Glutamatergic neuron (in vitro differentiated cells): ENCODE data around the gene HOXD8. TPM values are rescaled to one million over a fixed set of nuclear protein-coding genes. Genes with fewer than 3 reads are reported as not detected.

Experiments
- DNase-seq: peaks from one replicate; pipeline ENCODE4 v3.0.0; 2022
- H3K27ac Mint-ChIP-seq: one replicate; pipeline ENCODE4 v1.8.0; 2020; ENCODE audit warnings: mild to moderate bottlenecking, mixed read lengths, inconsistent platforms; ENCODE audit not compliant: unreplicated experiment
- H3K27me3 Mint-ChIP-seq: one replicate; pipeline ENCODE4 v1.8.0; 2020; ENCODE audit warnings: mild to moderate bottlenecking, moderate library complexity, mixed read lengths, inconsistent platforms; ENCODE audit not compliant: unreplicated experiment
- H3K36me3 Mint-ChIP-seq: one replicate; pipeline ENCODE4 v1.8.0; 2020; ENCODE audit warnings: mild to moderate bottlenecking, mixed read lengths, inconsistent platforms; ENCODE audit not compliant: unreplicated experiment
- H3K4me1 Mint-ChIP-seq: one replicate; pipeline ENCODE4 v1.8.0; 2020; ENCODE audit warnings: mild to moderate bottlenecking, low read depth, mixed read lengths, inconsistent platforms; ENCODE audit not compliant: unreplicated experiment
- H3K4me3 Mint-ChIP-seq: one replicate; pipeline ENCODE4 v1.8.0; 2020; ENCODE audit warnings: mild to moderate bottlenecking, mixed read lengths, inconsistent platforms; ENCODE audit not compliant: unreplicated experiment
- H3K9me3 Mint-ChIP-seq: one replicate; pipeline ENCODE4 v1.8.0; 2020; ENCODE audit warnings: mild to moderate bottlenecking, moderate library complexity, mixed read lengths, inconsistent platforms; ENCODE audit not compliant: unreplicated experiment
- CTCF ChIP-seq: fragments of 200-600 bp; sonication (generic); IDR thresholded peaks from one replicate; pipeline ENCODE4 v1.5.0; 2021; ENCODE audit not compliant: partially characterized antibody, unreplicated experiment
- total RNA-seq: library from RNA; stranded (reverse); fragmentation: NEBNext Ultra II Directional; extraction: Animal tissue kit (Norgen Biotek cat#: 25700); gene quantifications from one replicate; pipeline ENCODE4 v1.2.1, GENCODE V29; 2021; ENCODE audit not compliant: unreplicated experiment

Gene HOXD8
- total RNA-seq, 1 donor from 2014 or later: 0.27 TPM

GRCh38 chr2:176085120-176085788 is 44.3 kb upstream of the HOXD8 start:
- peak overlapping the region; percentile 80 for H3K4me3 Mint-ChIP-seq
- no peak overlapping the region for H3K27ac Mint-ChIP-seq
- no peak for TF ChIP-seq CTCF
- peaks cover 54% of the 10 kb centered on the region for H3K27me3 Mint-ChIP-seq
- peaks cover 13% of the 10 kb centered on the region for H3K4me1 Mint-ChIP-seq
- peaks cover 19% of the 10 kb centered on the region for H3K9me3 Mint-ChIP-seq
- DNase-seq: no peak
- H3K36me3 Mint-ChIP-seq: no peaks in the 10 kb centered on the region

DNA sequence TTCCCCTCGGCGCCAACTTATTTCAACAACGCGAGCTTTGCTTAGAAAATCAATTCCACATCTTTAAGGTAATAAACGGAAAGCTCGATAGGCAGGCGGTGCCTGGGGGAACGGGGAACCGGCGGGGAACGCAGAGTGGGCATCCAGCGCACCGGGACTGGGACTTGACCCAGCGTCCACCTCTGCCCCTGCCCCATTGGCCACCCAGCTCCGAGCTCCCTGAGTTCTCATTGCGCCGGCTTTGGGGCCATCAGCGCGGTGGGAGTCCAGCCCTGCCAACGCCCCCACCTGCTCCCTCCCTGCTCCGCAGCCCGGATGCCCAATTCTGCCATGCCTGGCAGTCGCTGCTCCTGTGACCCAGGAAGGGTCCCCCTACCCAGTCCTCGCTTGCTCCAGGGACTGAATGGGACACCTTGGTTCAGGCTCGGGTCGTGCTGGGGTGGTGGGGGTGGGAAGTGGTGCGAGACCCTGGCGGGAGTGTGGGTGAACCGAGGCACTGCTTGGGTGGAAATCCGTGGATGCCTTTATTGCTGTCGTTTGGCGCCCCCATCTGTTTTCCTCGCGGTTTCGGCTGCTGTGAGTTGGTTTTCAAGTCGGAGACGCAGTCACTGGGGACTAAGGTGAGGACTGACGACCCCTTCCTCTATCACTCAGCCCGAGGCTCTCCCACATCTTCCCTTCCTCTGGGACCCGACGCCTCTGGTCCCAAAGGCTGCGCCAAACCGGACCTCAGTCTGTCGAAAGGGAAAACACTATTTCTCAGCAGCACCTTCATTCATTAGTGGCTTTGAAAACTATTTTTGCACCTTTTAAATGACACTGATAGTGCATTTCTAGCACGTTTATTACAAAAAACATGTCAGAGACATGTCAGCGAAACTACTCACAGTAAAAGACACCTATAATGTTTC is 43.4 kb upstream of the HOXD8 start:
- DNase-seq: peak; percentile 73
- H3K4me1 Mint-ChIP-seq: peaks cover 11% of the 10 kb centered on the region
- peak; percentile 37 for TF ChIP-seq CTCF
- H3K4me3 Mint-ChIP-seq: peak overlapping the region; percentile 53
- H3K9me3 Mint-ChIP-seq: peaks cover 19% of the 10 kb centered on the region
- H3K27ac Mint-ChIP-seq: no peak overlapping the region
- peaks cover 54% of the 10 kb centered on the region for H3K27me3 Mint-ChIP-seq
- H3K36me3 Mint-ChIP-seq: no peaks in the 10 kb centered on the region

DNA sequence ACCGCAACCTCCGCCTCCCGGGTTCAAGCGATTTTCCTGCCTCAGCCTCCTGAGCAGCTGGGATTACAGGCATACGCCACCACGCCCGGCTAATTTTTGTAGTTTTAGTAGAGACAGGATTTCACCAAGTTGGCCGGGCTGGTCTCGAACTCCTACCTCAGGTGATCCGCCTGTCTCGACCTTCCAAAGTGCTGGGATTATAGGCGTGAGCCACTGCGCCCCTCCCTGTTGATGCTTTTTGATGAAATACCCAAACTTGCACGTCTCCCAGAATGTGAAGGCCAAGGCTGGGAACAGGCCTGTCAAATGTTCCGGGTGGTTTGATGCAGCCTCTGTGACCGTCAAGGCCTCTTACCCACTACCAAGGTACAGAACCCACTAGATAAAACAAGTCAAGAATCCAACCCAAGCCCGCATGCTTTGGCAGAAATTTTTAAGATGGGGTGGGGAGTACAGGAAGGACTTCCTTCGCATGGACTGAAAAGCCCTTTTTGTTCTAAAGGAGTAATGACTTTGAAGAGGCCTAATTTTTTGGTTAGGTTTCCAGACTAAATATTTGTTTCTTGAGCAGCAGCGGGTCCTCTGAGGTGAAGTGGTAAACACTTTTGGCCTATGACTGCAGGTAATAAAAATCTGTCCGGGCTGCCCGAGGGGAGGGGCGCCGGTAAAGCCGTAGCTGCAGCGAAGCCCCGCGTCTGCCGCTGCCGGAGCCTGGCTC is 42.0 kb upstream of the HOXD8 start:
- H3K4me1 Mint-ChIP-seq: peaks cover 7% of the 10 kb centered on the region
- H3K9me3 Mint-ChIP-seq: peaks cover 23% of the 10 kb centered on the region
- peaks cover 55% of the 10 kb centered on the region for H3K27me3 Mint-ChIP-seq
- H3K27ac Mint-ChIP-seq: no peak overlapping the region
- H3K36me3 Mint-ChIP-seq: no peaks in the 10 kb centered on the region
- no peak for DNase-seq
- H3K4me3 Mint-ChIP-seq: peak overlapping the region; percentile 90
- no peak for TF ChIP-seq CTCF

DNA sequence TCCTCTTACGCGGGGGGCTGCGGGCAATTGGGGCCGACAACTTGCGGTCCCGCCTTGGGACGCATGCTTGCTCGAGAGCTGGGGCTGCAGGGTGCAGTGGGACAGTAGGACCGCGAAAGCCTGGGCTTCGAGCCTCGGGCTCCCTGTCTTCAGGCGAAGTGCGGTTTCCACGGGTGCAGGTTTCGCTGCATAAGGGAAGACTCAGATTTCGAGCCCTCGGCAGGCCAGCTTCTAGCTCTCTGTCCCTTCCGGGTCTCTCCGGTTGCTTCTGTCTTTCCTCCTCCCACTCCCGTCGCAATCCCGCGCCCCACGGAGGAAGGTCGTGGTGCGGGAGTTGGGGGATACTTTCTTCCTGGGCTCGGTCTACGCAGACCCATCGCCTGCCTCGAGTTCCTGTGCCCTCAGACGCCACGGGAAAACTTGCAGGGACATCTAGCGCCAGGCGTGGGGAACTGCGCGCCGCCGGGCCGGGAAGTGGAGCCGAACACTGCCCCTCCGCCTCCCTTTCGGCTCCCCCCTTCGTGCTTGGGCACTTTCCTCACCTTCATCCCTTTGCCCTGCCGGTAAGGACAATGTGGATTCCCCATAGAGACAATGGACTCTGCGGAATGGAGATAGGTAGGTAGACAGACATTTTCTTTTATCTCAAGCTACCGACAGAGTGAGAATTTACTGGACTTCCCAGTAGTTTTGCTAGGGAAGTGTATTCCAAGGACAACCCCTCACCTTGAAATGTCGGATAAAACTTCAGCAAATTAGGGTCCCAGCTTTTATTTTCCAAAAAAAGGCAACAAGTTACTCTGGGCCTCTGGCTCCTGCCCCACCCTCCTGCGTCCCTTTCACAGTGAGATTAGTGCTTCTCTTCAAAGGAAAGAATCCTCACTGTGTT is 41.2 kb upstream of the HOXD8 start:
- Mint-ChIP-seq H3K9me3 (peaks cover 20% of the 10 kb centered on the region), H3K27me3 (peaks cover 50% of the 10 kb centered on the region), H3K4me1 (peaks cover 6% of the 10 kb centered on the region), H3K27ac (no peak overlapping the region), H3K36me3 (no peaks in the 10 kb centered on the region), H3K4me3 (peak overlapping the region; percentile 90)
- DNase-seq: peak; percentile 74
- peak; percentile 50 for TF ChIP-seq CTCF
